IMR-90 (cell line): ENCODE data around the gene GABRB2. TPM values are rescaled to one million over a fixed set of nuclear protein-coding genes. Genes with fewer than 3 reads are reported as not detected.

Source experiments
- ATAC-seq: fragments of 200-7000 bp; cut with Tn5 transposase; 2 replicates; pipeline ENCODE4 v1.9.1; 2020; ENCODE audit warnings: low read depth, mild to moderate bottlenecking, moderate library complexity
- BruUV-seq: library from RNA; stranded (reverse); fragments of 400-500 nt; replicated peaks from 2 replicates; lab custom pipeline; 2021; lab: Mats Ljungman, UMichigan
- CTCF ChIA-PET: fragments of 300-600 bp; formaldehyde crosslinking; extraction: SDS; loops from one replicate; lab custom pipeline; 2021; ENCODE audit warnings: antibody characterized with exemption; lab: Yijun Ruan, JAX
- POLR2A ChIA-PET: fragments of 300-600 bp; sonication (Branson Sonifier 250); formaldehyde crosslinking; loops from one replicate; lab custom pipeline; 2022; ENCODE audit warnings: antibody characterized with exemption; ENCODE audit not compliant: unreplicated experiment; lab: Charles Lee
- DNase-seq: peaks from one replicate; pipeline ENCODE4 v3.0.0; 2013
- H2AFZ ChIP-seq: replicated peaks from 2 replicates; pipeline ENCODE3; 2013; ENCODE audit warnings: low read length, mild to moderate bottlenecking; ENCODE audit not compliant: poor library complexity
- H2AK5ac ChIP-seq: 2 replicates; pipeline ENCODE4 v1.6.1; 2013; ENCODE audit warnings: low read depth, low read length, inconsistent platforms
- H2AK9ac ChIP-seq: replicated peaks from 2 replicates; pipeline ENCODE3; 2013; ENCODE audit warnings: mild to moderate bottlenecking, low read depth, low read length, moderate library complexity; ENCODE audit not compliant: poor library complexity
- H2BK120ac ChIP-seq: 2 replicates; pipeline ENCODE4 v1.6.1; 2013; ENCODE audit warnings: low read depth, low read length, inconsistent platforms
- H2BK15ac ChIP-seq: 3 replicates; pipeline ENCODE4 v1.6.1; 2013; ENCODE audit warnings: low read depth, low read length, inconsistent platforms
- H2BK20ac ChIP-seq: 2 replicates; pipeline ENCODE4 v1.6.1; 2013; ENCODE audit warnings: low read depth, mild to moderate bottlenecking, inconsistent platforms, low read length, moderate library complexity
- H2BK5ac ChIP-seq: 2 replicates; pipeline ENCODE4 v1.6.1; 2013; ENCODE audit warnings: mild to moderate bottlenecking, low read depth, low read length, inconsistent platforms; ENCODE audit not compliant: poor library complexity, severe bottlenecking
- H3K14ac ChIP-seq: replicated peaks from 2 replicates; pipeline ENCODE4 v1.6.1; 2013; ENCODE audit warnings: low read depth, low read length, inconsistent platforms
- H3K18ac ChIP-seq: 2 replicates; pipeline ENCODE4 v1.6.1; 2013; ENCODE audit warnings: low read depth, low read length, control low read depth
- H3K23ac ChIP-seq: 2 replicates; pipeline ENCODE4 v1.6.1; 2013; ENCODE audit warnings: low read depth, low read length, inconsistent platforms
- H3K27ac ChIP-seq: 2 replicates; pipeline ENCODE4 v1.5.1; 2013; ENCODE audit warnings: mild to moderate bottlenecking, control low read depth, low read length; ENCODE audit not compliant: insufficient read depth
- H3K27me3 ChIP-seq: 2 replicates; pipeline ENCODE4 v1.6.1; 2013; ENCODE audit warnings: low read length; ENCODE audit not compliant: control insufficient read depth, insufficient read depth
- H3K36me3 ChIP-seq: 2 replicates; pipeline ENCODE4 v1.6.1; 2013; ENCODE audit warnings: low read length, mixed read lengths; ENCODE audit not compliant: control insufficient read depth, insufficient read depth
- H3K4ac ChIP-seq: 2 replicates; pipeline ENCODE4 v1.6.1; 2013; ENCODE audit warnings: low read depth, low read length, inconsistent platforms
- H3K4me1 ChIP-seq: 2 replicates; pipeline ENCODE4 v1.6.1; 2013; ENCODE audit warnings: low read length, mixed read lengths; ENCODE audit not compliant: control insufficient read depth, insufficient read depth
- H3K4me2 ChIP-seq: 2 replicates; pipeline ENCODE4 v1.6.1; 2013; ENCODE audit warnings: low read depth, mild to moderate bottlenecking, control low read depth, low read length, moderate library complexity
- H3K4me3 ChIP-seq: 2 replicates; pipeline ENCODE4 v1.5.1; 2013; ENCODE audit warnings: low read depth, mild to moderate bottlenecking, control low read depth, low read length, moderate library complexity; ENCODE audit not compliant: insufficient read depth
- H3K56ac ChIP-seq: 2 replicates; pipeline ENCODE4 v1.6.1; 2013; ENCODE audit warnings: low read length, inconsistent platforms; ENCODE audit not compliant: insufficient read depth; ENCODE audit errors: extremely low read depth
- H3K79me1 ChIP-seq, 2 experiments: 2 replicates each; pipeline ENCODE4 v1.6.1; 2013; ENCODE audit warnings: low read length in 2 of 2, inconsistent platforms in 1 of 2, low read depth in 1 of 2
- H3K9ac ChIP-seq: 2 replicates; pipeline ENCODE4 v1.6.1; 2013; ENCODE audit warnings: low read depth, low read length, control low read depth
- H3K9me1 ChIP-seq: 2 replicates; pipeline ENCODE4 v1.6.1; 2013; ENCODE audit warnings: low read length, inconsistent platforms; ENCODE audit not compliant: insufficient read depth
- H3K9me3 ChIP-seq: 2 replicates; pipeline ENCODE4 v1.6.1; 2013; ENCODE audit warnings: low read length; ENCODE audit not compliant: control insufficient read depth, insufficient read depth
- H4K20me1 ChIP-seq: 2 replicates; pipeline ENCODE4 v1.6.1; 2013; ENCODE audit warnings: low read length, inconsistent platforms; ENCODE audit not compliant: insufficient read depth
- H4K5ac ChIP-seq: 2 replicates; pipeline ENCODE4 v1.6.1; 2013; ENCODE audit warnings: mild to moderate bottlenecking, low read depth, low read length, control low read depth
- H4K8ac ChIP-seq, 2 experiments: 2 replicates each; pipeline ENCODE4 v1.6.1; 2013; ENCODE audit warnings: low read depth in 2 of 2, low read length in 2 of 2, control low read depth in 1 of 2, inconsistent platforms in 1 of 2
- H4K91ac ChIP-seq: 2 replicates; pipeline ENCODE4 v1.6.1; 2013; ENCODE audit warnings: low read depth, low read length, inconsistent platforms; ENCODE audit not compliant: insufficient read depth
- BHLHE40 ChIP-seq: fragments of 150-350 bp; IDR thresholded peaks from 2 replicates; pipeline ENCODE4 v1.6.1; 2016; ENCODE audit warnings: mild to moderate bottlenecking, low read depth, low read length
- CEBPB ChIP-seq: IDR thresholded peaks from 2 replicates; pipeline ENCODE4 v1.6.1; 2012; ENCODE audit warnings: low read depth, low read length, improper control_type of control experiment
- CHD1 ChIP-seq: IDR thresholded peaks from 2 replicates; pipeline ENCODE4 v1.6.1; 2012; ENCODE audit warnings: low read depth, low read length, improper control_type of control experiment
- CTCF ChIP-seq: conservative IDR thresholded peaks from 2 replicates; pipeline ENCODE4 v1.5.1; 2012; ENCODE audit warnings: mild to moderate bottlenecking, low read depth, low read length, improper control_type of control experiment
- ELK1 ChIP-seq: fragments of 150-350 bp; IDR thresholded peaks from 2 replicates; pipeline ENCODE4 v1.6.1; 2016; ENCODE audit warnings: low read depth, mild to moderate bottlenecking, low read length, moderate library complexity, borderline replicate concordance
- FOS ChIP-seq: fragments of 150-350 bp; IDR thresholded peaks from 2 replicates; pipeline ENCODE4 v1.6.1; 2016; ENCODE audit warnings: low read depth, low read length
- MAFK ChIP-seq: IDR thresholded peaks from 2 replicates; pipeline ENCODE4 v1.6.1; 2012; ENCODE audit warnings: low read depth, low read length, improper control_type of control experiment
- MAZ ChIP-seq: IDR thresholded peaks from 2 replicates; pipeline ENCODE4 v1.6.1; 2012; ENCODE audit warnings: low read depth, mild to moderate bottlenecking, low read length, improper control_type of control experiment, moderate library complexity, borderline replicate concordance
- MXI1 ChIP-seq: IDR thresholded peaks from 2 replicates; pipeline ENCODE4 v1.6.1; 2012; ENCODE audit warnings: low read depth, mild to moderate bottlenecking, low read length, moderate library complexity, borderline replicate concordance
- NFE2L2 ChIP-seq: fragments of 150-350 bp; IDR thresholded peaks from 2 replicates; pipeline ENCODE4 v1.6.1; 2016; ENCODE audit warnings: low read depth, mild to moderate bottlenecking, low read length
- POLR2A ChIP-seq: IDR thresholded peaks from 2 replicates; pipeline ENCODE4 v1.6.1; 2012; ENCODE audit warnings: mild to moderate bottlenecking, low read depth, low read length
- RAD21 ChIP-seq: IDR thresholded peaks from 2 replicates; pipeline ENCODE4 v1.6.1; 2012; ENCODE audit warnings: low read length, improper control_type of control experiment
- RCOR1 ChIP-seq: IDR thresholded peaks from 2 replicates; pipeline ENCODE4 v1.6.1; 2012; ENCODE audit warnings: mild to moderate bottlenecking, low read length, improper control_type of control experiment; ENCODE audit not compliant: insufficient replicate concordance
- RFX5 ChIP-seq: IDR thresholded peaks from 2 replicates; pipeline ENCODE4 v1.8.0; 2012; ENCODE audit warnings: low read depth, mild to moderate bottlenecking, low read length, moderate library complexity
- SMC3 ChIP-seq: fragments of 150-350 bp; IDR thresholded peaks from 2 replicates; pipeline ENCODE4 v1.6.1; 2016; ENCODE audit warnings: low read depth, mild to moderate bottlenecking, antibody characterized with exemption, low read length, moderate library complexity
- USF2 ChIP-seq: fragments of 150-350 bp; IDR thresholded peaks from 2 replicates; pipeline ENCODE4 v1.6.1; 2017; ENCODE audit warnings: mild to moderate bottlenecking, antibody characterized with exemption, low read length, low read depth
- WGBS, 2 experiments: methylation state at CpG; one replicate each; pipeline versions ENCODE4 v1.1.5 to v1.1.7; 2013; ENCODE audit warnings: missing lambda C conversion rate in 2 of 2; ENCODE audit not compliant: insufficient read length in 1 of 2; ENCODE audit errors: extremely low coverage in 2 of 2; 5-methylcytosine and 5-hydroxymethylcytosine counted together
- dilution Hi-C: fragments of 300-500 bp; cut with HindIII; formaldehyde crosslinking; loops from one replicate; pipeline ENCODE4 v1.14.3; 2018; ENCODE audit warnings: low sequenced_read_pairs; ENCODE audit not compliant: unreplicated experiment
- in situ Hi-C: fragments of 300-500 bp; cut with MboI; formaldehyde crosslinking; loops from 3 replicates; pipeline ENCODE4 v1.14.3; 2019; ENCODE audit warnings: low sequenced_read_pairs, inconsistent platforms, mixed read lengths
- intact Hi-C: fragments of 100-400 bp; cut with micrococcal nuclease; formaldehyde crosslinking; loops from 2 replicates; pipeline ENCODE4 v1.10.0; 2022
- polyA plus RNA-seq, 3 experiments: library from polyadenylated mRNA; depleted of rRNA; stranded (reverse); fragments of >200 nt; gene quantifications; 2 replicates each; pipeline ENCODE4 v1.2.3, GENCODE V29; 2012; ENCODE audit warnings: low replicate concordance in 1 of 3
- total RNA-seq: library from RNA; depleted of rRNA; stranded (reverse); fragments of >200 nt; gene quantifications from 2 replicates; pipeline ENCODE4 v1.2.3, GENCODE V29; 2012

GABRB2 gene
- total and polyA plus RNA-seq, 2 of the 4 experiments (the other 2 are of a cell fraction) = not detected

- H2AK5ac ChIP-seq = no peak overlapping the region
- ChIA-PET POLR2A (no interaction called here), CTCF (no interaction called here)
- H2BK5ac ChIP-seq = no peak overlapping the region
- H4K5ac ChIP-seq = no peak overlapping the region
- H3K14ac ChIP-seq = no peak overlapping the region
- in situ Hi-C loops (no loop called here), intact Hi-C loops (no loop called here), dilution Hi-C loops (no loop called here)
- H2BK120ac ChIP-seq = no peak overlapping the region
- H3K79me1 ChIP-seq = no peaks in the 10 kb centered on the region
- no peaks in the 10 kb centered on the region for H3K4me1 ChIP-seq
- no peak overlapping the region for H3K4me3 ChIP-seq
- H4K20me1 ChIP-seq = no peaks in the 10 kb centered on the region
- DNase-seq = no peak
- no peak overlapping the region for H2BK20ac ChIP-seq
- H3K27me3 ChIP-seq = no peaks in the 10 kb centered on the region
- H3K9ac ChIP-seq = no peak overlapping the region
- no CpG with 5 or more reads among the region's 2 CpGs for WGBS, 2 experiments
- H3K4ac ChIP-seq = no peak overlapping the region
- no peak overlapping the region for H3K4me2 ChIP-seq
- no peak overlapping the region for H3K27ac ChIP-seq
- no peak overlapping the region for H4K91ac ChIP-seq
- no peak overlapping the region for H3K23ac ChIP-seq
- H3K18ac ChIP-seq = no peak overlapping the region
- peaks cover 18% of the 10 kb centered on the region for H3K9me3 ChIP-seq
- H3K56ac ChIP-seq = no peak overlapping the region
- TF ChIP-seq RFX5 = no peak
- TF ChIP-seq MAZ = no peak
- no peak for TF ChIP-seq POLR2A
- no peak for TF ChIP-seq BHLHE40
- no peak for TF ChIP-seq CTCF
- no peak for TF ChIP-seq MAFK
- no peak for TF ChIP-seq ELK1
- TF ChIP-seq NFE2L2 = no peak
- no peak for TF ChIP-seq CHD1
- TF ChIP-seq MXI1 = no peak
- TF ChIP-seq RAD21 = no peak
- TF ChIP-seq FOS = no peak
- TF ChIP-seq RCOR1 = no peak
- TF ChIP-seq SMC3 = no peak
- TF ChIP-seq USF2 = no peak
- no peak for TF ChIP-seq CEBPB
- no TSS peak for BruUV-seq
- H2AFZ ChIP-seq = no peak overlapping the region
- no peaks in the 10 kb centered on the region for H3K36me3 ChIP-seq
- H3K9me1 ChIP-seq = no peaks in the 10 kb centered on the region
- H4K8ac ChIP-seq = no peak overlapping the region
- H2BK15ac ChIP-seq = no peak overlapping the region
- no peak overlapping the region for H2AK9ac ChIP-seq
- ATAC-seq = no peak
Observed at GRCh38 chr5:161284445-161284844, 262.1 kb downstream of the GABRB2 start.
